HG03280 (cell line): ENCODE results near the gene SACS.
A peak's percentile ranks its signal among the peaks of the same experiment; 100 is the strongest.

Source experiments
- ATAC-seq: cut with Tn5 transposase; IDR thresholded peaks from one replicate; pipeline ENCODE4 v1.9.1; 2021; ENCODE audit warnings: mild to moderate bottlenecking, moderate library complexity; ENCODE audit not compliant: unreplicated experiment

Gene SACS

GRCh38 chr13:23365652-23366051 lies 67.8 kb downstream of the SACS start:
- ATAC-seq, result no peak

DNA sequence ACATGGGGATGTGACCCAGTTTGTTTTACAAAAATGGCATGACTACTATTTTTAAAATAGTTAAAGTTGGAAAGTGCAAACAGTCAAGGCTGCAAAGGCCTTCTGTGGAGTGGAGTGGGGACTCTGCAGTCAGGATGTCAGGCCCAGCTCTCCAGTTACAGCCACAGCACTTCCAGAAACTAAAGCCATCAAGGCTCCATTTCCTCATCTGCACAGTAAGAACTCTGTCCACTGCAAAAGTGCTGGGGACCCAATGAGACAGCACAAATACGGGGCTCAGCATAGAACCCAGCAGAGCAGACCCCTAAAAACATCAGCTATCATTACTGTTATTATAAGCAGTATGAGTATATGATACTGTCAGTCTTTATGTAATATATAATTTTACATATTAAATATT lies 73.6 kb downstream of the SACS start:
- no peak for ATAC-seq

- ATAC-seq, result no peak
These were observed 76.2 kb downstream of the SACS start for GRCh38 chr13:23357349-23357748.

DNA sequence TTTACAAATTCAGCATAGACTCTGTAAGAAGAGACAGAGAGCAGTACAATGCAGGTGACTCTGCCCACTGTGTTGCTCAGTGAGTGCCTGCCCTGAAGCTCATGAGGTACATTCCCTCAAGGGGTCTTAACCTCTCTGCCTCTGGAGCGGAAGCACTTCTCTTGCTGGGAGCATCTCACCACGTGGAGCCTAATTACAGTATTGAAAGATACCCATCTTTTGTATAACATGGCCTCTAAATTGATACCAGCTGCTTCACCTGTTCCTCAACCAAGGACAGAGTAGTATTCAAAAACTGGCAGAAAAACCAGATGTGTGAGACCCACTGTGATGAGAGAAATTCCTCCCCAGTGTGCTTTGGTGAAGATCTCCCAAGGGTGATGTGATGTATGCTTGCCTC lies 77.1 kb downstream of the SACS start:
- ATAC-seq, result no peak

DNA sequence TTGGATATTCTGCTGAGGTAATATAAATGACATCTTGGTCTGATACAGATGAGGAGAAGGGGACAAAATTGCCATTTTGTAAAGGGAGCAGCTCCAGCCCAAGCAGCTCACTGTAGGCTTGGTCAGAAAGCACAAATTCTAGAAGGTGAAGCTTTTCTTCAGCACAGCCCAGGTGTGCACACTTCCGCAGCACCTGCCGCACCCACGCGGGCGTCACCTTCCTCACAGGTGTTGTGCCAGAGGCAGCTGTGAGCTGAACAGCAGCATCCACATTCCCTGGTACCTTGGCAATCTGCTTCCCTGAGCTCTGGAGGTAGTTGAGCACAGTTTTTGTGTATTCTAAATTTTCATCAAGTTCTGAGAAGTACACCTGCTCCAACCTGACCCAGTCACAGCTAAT lies 79.0 kb downstream of the SACS start:
- ATAC-seq, result no peak

- ATAC-seq, result no peak
These were observed 81.3 kb downstream of the SACS start for GRCh38 chr13:23352161-23352560.

- ATAC-seq, result no peak
These were observed 83.5 kb downstream of the SACS start for GRCh38 chr13:23350009-23350408.

DNA sequence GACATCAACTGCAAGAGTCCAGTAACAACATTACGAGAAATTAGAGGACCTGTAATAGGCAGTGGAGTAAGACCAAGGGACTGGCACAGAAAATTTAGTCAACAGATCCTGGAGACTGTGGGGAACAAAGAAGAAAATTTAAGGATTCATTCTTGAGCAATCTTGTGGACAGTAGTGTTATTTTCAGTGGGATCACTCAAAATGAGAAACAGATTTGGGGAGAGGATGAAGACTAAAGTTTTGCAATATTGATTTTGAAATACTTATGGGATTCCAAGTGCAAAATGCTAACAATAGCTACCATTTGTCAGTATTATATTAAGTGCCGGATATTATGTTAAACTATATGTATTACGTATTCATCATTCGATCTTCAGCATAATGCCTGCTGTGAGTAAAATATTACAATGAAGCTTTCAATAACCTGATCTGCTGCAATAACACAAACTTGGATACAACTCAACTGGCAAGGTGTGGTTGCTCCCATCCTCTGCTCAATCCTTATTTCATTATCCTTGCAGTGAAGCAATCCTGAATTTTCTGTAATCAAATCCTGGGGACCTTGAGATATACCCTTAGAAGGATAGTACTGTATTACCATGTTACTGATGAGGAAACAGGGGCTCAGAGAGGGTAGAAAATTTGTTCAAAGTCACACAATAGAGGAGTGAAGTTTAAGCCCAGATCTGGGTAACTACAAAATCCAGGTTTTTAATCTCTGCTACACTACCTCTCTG lies 84.2 kb downstream of the SACS start:
- no peak for ATAC-seq

- no peak for ATAC-seq
These were observed 85.0 kb downstream of the SACS start for GRCh38 chr13:23348262-23349127.

GRCh38 chr13:23347601-23348000 lies 85.9 kb downstream of the SACS start:
- no peak for ATAC-seq

DNA sequence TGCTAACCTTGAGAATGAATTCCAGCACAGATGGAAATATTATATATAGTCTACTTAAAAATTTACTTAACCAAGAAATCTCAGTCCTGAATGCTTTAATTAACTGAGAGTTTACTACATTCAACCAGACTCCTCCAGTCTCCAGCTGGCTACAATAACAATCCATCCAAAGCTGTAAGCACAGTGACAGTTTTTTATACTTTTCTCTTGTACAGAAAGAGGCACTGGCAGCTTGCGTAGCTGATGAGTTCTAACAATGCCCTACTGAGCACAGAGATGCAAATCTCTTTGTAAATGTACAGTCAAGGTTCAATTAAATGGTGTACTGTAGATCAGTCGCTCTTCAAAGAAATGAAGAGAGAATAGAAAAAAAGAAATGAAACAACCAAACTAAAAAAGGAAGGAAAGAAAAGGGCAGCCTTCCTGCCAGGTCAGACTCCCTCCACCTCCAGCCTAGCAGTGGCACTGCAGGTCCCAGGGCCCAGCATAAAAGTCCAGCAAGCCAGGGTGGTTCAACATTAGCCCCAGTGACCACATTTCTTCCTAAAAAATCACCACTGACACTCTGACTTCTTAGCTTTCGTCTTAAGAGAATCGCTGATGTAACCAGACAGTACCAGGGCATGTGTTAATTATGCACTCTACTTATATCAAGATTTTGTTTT lies 88.4 kb downstream of the SACS start:
- no peak for ATAC-seq

DNA sequence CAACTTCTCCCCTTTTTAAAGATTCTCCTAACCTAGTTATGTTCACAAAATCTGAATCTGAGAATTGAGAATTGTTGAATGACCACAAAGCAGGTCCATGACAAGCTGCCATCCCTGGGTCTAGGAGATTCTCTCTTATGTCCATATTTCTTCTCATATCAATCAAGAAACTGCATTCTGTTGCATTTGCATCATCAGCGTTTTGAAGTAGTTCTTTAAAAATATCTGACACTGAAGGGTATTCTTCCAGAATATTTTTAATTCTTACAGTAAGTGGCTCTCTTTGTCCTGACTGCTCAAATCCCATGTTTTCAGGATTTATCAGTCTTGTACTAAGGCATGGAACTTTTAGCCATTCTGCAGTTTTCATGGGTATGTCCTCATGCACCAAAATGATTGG lies 94.3 kb downstream of the SACS start:
- no peak for ATAC-seq

DNA sequence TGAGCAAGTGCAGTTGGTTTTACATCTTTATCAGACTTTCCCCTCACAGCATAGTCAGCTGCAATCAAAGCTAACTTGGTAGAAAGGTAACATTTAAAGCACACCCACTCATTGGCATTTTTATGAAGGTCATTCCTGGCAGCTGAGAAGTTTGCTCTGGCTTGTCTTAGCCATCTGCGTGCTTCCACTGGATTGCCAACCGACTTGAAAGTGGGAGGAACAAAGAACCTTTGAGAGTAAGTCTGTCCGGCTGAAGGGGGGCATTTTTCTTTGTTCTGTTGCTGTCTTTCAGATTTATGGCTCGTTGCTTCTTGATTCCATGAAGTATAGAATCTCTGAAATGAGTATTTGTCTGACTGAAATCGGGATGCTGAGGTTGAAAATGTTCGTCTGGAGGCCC lies 103.1 kb downstream of the SACS start:
- ATAC-seq, result no peak

DNA sequence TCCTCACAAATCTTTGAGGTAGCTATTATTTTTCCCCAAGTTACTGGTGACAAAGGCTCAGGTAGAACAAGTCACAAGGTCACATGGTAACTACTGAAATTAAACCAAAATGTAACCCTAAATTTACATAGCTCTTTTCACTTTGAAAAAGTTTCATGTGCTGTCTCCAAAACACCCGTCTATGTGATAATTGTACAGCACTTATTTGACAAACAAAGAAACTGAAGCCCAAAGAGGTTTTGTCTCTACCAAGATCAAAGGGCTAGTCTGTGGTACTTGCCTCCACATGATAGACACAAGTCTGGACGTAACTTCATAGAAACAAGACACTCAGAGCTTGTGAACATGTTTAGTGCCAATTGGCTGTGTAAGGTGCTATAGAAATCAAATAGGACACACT lies 108.3 kb downstream of the SACS start:
- ATAC-seq, result no peak

GRCh38 chr13:23323946-23324709 lies 109.4 kb downstream of the SACS start:
- ATAC-seq, result no peak

DNA sequence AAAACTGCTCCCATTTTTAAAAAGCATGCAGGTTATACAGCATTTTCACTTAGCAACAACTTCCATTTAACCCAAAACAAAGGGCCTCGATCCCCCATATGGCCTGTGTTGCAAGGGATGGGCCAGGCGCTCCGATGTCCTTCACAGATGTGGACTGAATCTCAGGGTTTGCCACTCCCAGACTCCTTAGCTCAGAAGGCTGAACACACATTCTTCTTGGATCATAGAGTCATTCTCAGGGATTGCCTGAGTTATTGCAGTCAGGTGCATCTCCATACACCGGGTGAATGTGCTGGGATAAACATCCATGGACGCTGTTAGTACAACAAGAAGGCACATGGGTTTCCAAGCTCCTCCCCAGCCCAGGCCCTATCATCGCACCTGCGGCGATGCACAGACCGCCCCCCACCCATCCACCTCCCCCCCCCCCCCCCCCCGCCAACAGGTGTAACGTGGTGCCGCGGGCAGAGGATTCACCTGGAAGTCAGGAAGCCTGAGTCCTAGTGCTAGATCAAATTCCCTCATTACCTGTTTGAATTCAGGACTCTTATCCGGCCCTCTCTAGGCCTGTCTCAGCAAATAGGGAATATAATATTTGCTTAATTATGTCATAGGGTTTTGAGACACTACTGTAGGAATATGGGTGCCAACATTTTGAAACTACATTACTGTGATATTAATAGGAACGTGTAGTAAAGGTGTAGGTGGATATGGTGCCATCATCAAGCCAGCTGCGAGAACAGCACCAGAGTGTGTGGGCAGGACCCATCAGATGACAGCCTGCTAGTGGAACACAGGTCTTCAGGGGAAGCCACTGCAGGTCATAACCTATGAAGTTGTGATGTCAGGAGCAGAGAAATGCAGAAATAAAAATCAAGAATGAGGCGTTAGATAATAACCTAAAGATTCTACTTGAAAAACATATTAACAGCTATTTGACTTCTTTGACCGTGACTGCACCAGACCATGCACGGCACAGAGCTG lies 110.9 kb downstream of the SACS start:
- ATAC-seq, result no peak

DNA sequence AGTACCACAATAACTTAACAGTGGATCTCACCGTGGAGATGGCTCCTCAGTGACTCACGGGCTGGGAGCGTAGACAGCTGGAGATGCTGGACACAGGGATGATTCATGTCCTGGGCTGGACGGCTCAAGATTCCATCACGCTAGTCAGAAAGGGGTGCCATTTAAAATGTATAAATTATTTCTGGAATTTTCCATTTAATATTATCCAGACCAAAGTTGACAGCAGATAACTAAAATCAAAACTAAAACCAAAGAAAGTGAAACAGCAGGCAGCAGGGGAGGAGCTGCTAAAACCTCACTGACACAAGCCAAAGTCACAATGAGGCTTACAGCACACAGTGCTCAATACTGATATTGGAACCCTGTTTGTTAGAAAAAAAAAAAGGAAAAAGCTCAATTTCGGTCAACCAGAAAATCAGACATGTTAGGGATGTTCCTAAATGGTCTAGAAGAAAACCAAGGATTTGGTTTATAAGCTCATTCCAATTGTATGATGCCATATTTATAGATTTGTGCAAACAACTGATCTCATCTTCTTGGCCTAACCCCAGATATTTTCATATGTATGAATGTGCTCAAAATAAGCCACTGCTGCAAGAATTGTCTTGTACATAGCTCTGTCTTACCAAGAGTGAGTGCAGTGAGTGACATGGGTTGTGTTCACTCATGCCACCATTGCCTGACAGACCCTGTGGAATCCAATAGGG lies 111.8 kb downstream of the SACS start:
- ATAC-seq, result peak; percentile 76

DNA sequence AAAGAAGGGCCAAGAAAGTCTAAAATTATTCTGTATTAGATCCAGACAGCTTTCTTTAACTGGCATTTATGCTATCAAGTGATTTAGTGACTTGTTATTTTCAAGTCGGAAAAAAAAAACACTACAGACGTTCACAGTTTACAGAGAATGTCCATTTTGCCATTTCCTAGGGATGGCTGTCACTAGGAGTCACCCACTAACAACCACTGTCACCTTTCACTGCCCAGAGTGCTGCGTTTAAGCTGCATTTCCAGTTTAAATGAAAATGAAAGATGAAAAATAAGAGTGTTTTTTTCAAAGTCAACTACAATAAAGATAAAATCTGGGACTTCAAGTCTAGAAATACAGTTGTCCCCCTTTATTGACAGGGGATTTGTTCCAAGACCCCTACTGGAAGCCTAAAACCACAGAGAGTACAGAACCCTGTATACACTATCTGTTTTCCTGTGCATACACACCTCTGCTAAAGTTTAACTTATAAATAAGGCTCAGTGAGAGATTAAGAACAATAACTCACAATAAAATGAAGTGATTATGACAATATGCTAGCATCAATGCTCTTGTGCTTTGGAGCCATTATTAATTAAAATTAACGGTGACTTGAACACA lies 112.5 kb downstream of the SACS start:
- no peak for ATAC-seq

DNA sequence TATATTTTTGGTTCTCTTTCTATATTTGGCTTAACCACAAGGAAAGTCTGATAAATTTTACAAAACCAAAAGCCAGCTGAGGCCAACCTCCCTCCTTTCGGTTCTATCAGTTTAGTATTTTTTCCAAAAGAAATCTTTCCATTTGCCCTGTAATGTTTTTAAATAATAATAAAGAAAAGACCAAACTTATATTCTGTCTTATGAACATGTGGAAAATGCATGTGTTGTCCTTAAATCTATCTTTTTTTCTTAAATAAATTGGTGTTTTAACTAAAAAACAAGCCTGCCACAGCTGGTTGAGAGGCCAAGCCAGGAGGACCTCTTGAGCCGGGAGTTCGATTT lies 113.6 kb downstream of the SACS start:
- ATAC-seq, result no peak
